ENCODE results near the gene WDR27. TPM values are rescaled to one million over a fixed set of nuclear protein-coding genes. Genes with fewer than 3 reads are reported as not detected.

Gene WDR27
- total and polyA plus RNA-seq, 11 donors: 2.2 to 12.3 (median 5.7) TPM

DNA sequence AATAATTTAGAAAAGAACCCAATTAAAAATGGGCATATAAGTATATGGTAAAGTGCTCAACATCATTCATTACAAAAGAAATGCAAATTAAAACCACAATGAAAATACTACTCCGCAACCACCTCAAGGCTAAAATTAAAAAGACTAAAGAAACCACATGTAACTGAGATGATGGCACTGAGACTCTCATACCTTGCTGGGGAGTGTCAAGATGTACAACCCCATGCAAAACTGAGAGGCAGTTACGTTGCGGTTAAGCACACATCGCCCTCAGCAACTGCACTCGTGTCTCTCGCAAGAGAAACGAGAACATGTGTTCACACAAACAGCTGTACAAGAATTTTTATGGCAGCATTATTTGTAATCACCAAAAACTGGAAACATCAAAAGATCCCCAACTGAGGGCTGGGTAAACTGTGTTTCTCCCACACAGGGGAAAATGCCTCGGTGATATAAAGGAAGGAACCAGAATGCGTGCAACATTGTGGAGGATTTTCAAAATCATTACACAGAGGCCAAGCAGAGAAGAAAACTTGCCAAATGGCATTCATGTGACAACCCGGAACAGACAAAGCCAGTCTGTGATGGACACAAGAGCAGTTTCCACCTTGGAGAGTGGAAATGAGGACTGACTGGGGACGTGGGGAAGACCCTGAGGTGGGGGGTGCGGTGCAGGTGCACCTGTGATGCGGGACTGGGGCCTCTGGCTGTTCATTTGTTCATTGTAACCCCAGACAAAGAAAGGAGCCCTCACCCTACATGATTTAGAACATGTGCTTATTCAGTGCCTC is 144.9 kb downstream of the WDR27 start:
- peaks cover 0 to 6% (median 0%) of the 10 kb centered on the region in 9 donors for H3K36me3 ChIP-seq
- DNase-seq (no peak), ATAC-seq (no peak)
- peaks cover 0 to 5% (median 0%) of the 10 kb centered on the region in 12 donors for H3K9me3 ChIP-seq
- 84 to 94% (median 93%) methylated on average over 13 of the region's 13 CpGs for WGBS, 4 donors
- TF ChIP-seq, protein P1, sequence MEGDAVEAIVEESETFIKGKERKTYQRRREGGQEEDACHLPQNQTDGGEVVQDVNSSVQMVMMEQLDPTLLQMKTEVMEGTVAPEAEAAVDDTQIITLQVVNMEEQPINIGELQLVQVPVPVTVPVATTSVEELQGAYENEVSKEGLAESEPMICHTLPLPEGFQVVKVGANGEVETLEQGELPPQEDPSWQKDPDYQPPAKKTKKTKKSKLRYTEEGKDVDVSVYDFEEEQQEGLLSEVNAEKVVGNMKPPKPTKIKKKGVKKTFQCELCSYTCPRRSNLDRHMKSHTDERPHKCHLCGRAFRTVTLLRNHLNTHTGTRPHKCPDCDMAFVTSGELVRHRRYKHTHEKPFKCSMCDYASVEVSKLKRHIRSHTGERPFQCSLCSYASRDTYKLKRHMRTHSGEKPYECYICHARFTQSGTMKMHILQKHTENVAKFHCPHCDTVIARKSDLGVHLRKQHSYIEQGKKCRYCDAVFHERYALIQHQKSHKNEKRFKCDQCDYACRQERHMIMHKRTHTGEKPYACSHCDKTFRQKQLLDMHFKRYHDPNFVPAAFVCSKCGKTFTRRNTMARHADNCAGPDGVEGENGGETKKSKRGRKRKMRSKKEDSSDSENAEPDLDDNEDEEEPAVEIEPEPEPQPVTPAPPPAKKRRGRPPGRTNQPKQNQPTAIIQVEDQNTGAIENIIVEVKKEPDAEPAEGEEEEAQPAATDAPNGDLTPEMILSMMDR (IDR thresholded peaks at IDR 0.05): no peak
- no peak for TF ChIP-seq POLR2A (IDR thresholded peaks at IDR 0.05)
- H3K4me3 ChIP-seq: no peak overlapping the region
- intact Hi-C loops (cut with DNase I): no loop called here
- no peak overlapping the region for H3K27ac ChIP-seq
- no peaks in the 10 kb centered on the region for H3K27me3 ChIP-seq
- no peaks in the 10 kb centered on the region for H3K4me1 ChIP-seq

DNA sequence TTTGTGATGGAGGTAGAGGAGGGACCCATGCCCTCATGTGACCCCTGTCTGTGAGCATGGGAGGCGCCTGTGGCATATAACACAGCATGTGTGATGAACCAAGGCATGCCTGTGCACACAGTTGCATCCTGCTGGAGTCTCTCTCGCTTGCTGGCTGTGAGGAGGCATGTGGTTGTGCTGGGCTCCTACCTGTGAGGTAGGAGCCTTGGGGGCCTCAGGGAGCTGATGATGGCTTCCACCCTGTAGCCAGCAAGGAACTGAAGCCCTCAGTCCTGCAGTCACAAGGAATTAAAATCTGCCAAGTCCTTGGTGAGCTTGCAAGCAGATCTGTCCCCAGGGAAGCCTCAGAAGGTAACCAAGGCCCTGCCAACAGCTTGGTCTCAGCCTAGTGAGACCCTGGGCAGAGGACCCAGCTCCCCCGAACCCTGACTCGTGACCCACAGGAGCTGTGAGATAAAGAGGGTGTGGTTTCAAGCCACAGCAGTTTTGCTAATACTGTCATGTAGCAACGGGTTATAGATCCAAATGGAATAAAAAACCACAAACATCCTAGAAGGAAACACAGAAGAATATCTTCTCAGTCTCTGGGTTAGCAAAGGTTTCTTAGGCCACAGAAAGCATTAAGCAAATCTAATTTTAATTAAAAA is 145.7 kb downstream of the WDR27 start:
- no peak for TF ChIP-seq POLR2A (IDR thresholded peaks at IDR 0.05)
- TF ChIP-seq, protein P1 (IDR thresholded peaks at IDR 0.05): no peak
- H3K4me3 ChIP-seq: no peak overlapping the region
- no peak overlapping the region for H3K27ac ChIP-seq
- DNase-seq: no peak
- 86 to 91% (median 88%) methylated on average over 4 to 5 of the region's 5 CpGs for WGBS, 4 donors
- no peak for ATAC-seq
- intact Hi-C loops (cut with DNase I): no loop called here
- H3K36me3 ChIP-seq: peaks cover 0 to 6% (median 0%) of the 10 kb centered on the region in 9 donors
- no peaks in the 10 kb centered on the region for H3K4me1 ChIP-seq
- no peaks in the 10 kb centered on the region for H3K9me3 ChIP-seq
- H3K27me3 ChIP-seq: no peaks in the 10 kb centered on the region

DNA sequence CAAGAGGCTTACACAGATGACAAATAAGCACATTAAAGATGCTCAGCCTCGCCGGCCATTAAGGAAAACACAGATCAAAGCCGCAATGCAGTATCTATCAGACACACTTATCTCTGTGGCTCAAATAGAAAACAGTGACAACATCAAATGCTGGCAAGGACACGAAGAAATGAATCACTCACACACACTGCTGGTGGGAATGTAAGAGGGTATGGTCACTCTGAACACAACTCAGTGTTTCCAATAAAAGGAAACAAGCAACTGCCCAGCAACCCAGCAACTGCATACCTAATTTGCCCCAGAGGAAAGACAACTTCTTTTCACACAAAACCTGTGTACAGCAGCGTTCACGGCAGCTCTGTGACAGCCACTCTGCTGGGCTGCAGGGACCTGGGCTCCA is 155.8 kb downstream of the WDR27 start:
- intact Hi-C loops (cut with DNase I): no loop called here
- DNase-seq (no peak), ATAC-seq (no peak)
- TF ChIP-seq, protein P1 (IDR thresholded peaks at IDR 0.05): no peak
- no peak for TF ChIP-seq POLR2A (IDR thresholded peaks at IDR 0.05)
- Histone ChIP-seq H3K36me3 (no peaks in the 10 kb centered on the region), H3K4me3 (no peak overlapping the region), H3K27me3 (no peaks in the 10 kb centered on the region), H3K27ac (no peak overlapping the region), H3K9me3 (peaks cover 0 to 28% (median 8%) of the 10 kb centered on the region in 12 donors), H3K4me1 (no peaks in the 10 kb centered on the region)
- WGBS, 4 donors: 78 to 84% (median 83%) methylated on average over 6 of the region's 6 CpGs

DNA sequence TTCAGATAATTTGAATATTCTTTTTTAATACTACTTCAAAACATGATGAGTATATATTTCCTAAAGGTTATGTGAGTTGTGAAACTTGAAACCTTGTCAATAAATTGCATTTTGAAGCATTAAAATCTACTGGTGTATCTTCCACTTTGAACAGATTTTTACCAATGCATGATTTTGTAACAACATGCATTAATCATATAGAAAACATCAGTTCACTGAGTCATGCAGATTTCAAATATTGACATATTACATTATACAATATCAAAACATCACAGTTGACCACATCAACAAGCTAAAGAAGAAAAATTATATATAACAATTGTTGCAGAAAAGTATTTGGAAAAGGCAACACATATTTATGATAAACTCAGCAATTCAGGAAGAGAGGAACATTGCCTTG is 158.1 kb downstream of the WDR27 start:
- intact Hi-C loops (cut with DNase I): no loop called here
- Histone ChIP-seq H3K9me3 (peaks cover 0 to 19% (median 8%) of the 10 kb centered on the region in 12 donors), H3K4me3 (no peak overlapping the region), H3K36me3 (no peaks in the 10 kb centered on the region), H3K4me1 (peaks cover 0 to 13% (median 1%) of the 10 kb centered on the region in 12 donors), H3K27ac (no peak overlapping the region), H3K27me3 (no peaks in the 10 kb centered on the region)
- DNase-seq: no peak
- ATAC-seq: no peak
- TF ChIP-seq POLR2A (IDR thresholded peaks at IDR 0.05): no peak
- TF ChIP-seq, protein P1 (IDR thresholded peaks at IDR 0.05): no peak

All from heart left ventricle (tissue), 16 donors.